MM.1S (cell line): ENCODE measurements around the gene RNF150.

Source experiments
- CTCF ChIP-seq: fragments of 300-600 bp; sonication (generic); IDR thresholded peaks from 2 replicates; pipeline ENCODE4 v1.5.1; 2016; ENCODE audit warnings: antibody characterized with exemption, low read length, mixed read lengths
- EZH2 ChIP-seq: fragments of 300-600 bp; sonication (generic); optimal IDR thresholded peaks from 2 replicates; pipeline ENCODE3; 2017; ENCODE audit warnings: low read depth, mild to moderate bottlenecking, antibody characterized with exemption, low read length, mixed read lengths
- EZH2phosphoT487 ChIP-seq: fragments of 300-600 bp; sonication (generic); IDR thresholded peaks from 2 replicates; pipeline ENCODE4 v1.6.1; 2018; ENCODE audit warnings: antibody characterized with exemption, low read length

GRCh38 chr4:140924761-140925392 is 208.4 kb downstream of the RNF150 start:
- no peak for TF ChIP-seq CTCF
- no peak for TF ChIP-seq EZH2
- TF ChIP-seq EZH2phosphoT487, result no peak
